Ecto neural progenitor cell (in vitro differentiated cells): ENCODE results near the gene TMEM98.
"Not testable (repeated sequence)": the region's sequence is repeated elsewhere in the genome, so short reads cannot be mapped to it uniquely, and the experiment has no call there.

Experiments used
- DNase-seq: peaks from one replicate; pipeline ENCODE4 v3.0.0-alpha.2; 2018; ENCODE audit warnings: low spot score

Gene TMEM98, protein sequence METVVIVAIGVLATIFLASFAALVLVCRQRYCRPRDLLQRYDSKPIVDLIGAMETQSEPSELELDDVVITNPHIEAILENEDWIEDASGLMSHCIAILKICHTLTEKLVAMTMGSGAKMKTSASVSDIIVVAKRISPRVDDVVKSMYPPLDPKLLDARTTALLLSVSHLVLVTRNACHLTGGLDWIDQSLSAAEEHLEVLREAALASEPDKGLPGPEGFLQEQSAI

DNA sequence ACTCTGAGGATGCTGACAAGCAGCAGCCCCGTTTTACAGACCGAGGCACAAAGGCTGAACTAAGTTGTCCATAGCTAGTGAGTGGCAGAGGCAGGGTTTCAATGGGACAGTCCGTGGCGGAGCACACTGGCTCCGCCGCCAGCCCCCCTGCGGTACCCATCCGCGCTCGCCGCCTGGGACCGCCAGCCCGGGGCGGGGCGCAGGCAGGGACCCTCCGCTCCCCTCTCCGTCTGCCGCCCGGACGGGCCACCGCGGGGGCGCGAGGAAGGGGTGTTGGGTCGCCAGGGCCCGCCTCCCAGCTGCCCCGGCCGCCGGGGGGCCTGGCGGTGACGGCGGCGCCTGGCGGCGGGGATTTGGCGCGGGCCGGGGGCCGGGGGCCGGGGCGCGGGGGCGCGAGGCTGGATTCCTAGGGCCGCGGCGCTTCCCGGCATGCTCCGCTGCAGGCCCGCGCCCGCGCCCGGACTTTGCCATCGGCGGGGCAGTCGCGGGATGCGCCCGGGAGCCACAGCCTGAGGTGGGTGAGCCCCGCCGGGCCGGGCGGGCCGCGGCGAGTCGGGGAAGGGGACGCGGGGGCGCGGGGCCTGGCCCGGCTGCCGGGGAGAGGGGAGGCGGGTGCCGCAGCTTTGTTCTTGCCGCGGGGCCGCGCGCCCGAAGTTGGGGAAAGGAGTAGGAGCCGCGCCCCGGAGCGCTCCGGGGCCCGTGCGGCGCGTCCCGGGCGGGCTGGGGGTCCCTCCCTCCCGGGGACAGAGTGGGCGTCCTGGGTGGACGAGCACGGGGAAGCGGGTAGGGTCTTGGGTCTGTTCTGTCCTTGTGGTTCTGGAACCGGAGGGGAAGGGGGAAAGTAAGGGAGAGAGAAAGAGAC, at the start of gene TMEM98:
TMEM98 (plus strand) TSS at position 430 of the 862 bp plus-strand sequence. CDS start 3,376 bp downstream, outside the sequence.
- DNase-seq = peak; percentile 84

DNA sequence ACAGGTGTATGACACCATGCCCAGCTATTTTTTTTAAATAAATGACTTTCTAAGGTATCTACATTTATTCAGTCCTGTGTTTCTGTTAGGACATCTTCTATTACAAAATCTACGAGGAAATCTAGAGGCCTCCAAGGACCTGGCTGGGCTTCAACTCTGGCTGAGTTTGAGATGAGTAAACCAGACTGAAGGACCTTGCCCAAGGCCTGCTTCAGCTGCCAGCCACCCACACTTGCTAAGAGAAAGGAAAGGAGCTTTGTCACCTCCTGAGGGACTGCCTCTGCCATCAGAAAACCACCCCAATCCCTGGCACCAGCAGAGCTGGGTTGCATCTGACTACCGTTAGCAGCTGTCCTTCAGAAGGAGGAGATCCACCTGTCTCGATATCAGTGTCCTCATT, 49.7 kb upstream of the TMEM98 start:
- no peak for DNase-seq

DNA sequence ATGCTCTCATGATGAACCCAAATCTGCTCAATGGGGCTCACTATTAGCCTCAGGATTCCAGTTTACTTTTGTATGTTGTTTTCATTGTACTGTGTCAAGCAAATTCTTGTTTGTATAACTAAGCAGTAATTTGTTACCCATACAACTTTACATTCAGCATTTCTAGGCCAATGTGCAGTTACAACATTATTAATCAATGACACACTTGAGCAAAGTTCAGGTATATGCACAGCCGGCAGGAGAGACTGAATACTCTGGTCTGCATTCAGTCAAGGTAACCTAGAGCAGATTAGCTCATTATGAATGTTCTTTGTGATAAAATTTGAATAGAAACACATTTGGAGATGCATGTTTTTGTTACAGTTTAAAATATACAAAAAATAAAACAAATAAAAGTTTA, 48.8 kb upstream of the TMEM98 start:
- DNase-seq = no peak

DNA sequence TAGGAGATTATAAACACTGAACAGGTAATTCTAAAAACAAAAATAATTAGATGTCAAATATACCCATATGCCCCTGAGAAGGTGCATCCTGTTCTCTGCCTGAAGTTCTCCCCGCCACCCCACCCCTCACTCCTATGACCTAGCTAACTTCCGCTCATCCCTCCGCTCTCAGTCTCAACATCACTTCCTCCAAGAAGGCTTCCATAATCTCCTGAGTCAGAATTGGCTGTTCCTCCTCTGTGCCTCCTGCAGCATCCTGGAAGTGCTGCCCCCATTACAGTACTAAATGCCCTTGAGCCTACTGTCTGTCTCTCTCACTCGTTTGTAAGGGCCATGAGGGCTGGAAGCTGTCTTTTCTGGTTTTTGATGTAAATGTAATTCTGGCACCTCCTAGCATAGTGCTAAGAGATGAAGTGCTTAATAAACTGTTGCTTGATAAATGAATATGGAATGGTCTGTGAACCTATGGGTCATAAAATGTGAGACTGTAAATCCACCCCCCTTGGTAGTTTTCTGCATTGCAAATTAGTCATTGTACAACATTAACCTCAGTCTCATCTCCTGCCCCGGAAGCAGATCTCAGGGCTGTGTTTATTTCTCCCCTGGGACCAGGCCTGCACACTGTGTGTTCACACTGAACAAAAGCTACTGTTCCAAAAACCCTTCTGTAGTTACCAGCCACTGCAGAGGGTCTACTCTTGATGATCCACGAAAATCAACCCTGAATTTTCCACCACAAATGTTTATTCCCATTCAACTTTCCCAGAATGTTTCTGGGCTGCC, 47.1 kb upstream of the TMEM98 start:
- no peak for DNase-seq

DNA sequence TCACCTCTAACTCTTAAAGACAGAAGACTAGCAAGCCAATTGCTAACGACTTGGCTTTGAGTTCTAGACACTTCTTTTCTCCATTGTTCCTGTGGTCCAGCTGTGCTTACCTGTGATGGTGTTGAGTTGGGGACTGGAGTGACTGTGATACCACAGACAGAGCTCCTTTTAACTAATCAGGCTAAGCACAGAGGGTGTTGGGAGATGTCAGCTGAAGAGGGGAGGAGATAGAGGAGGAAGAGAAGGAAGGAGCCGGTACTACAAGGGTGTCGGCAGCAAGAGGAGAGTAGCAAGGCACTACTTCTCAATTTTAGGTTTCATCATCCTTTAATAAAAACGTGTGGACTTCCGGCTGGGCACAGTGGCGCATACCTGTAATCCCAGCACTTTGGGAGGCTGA, 45.9 kb upstream of the TMEM98 start:
- no peak for DNase-seq

DNA sequence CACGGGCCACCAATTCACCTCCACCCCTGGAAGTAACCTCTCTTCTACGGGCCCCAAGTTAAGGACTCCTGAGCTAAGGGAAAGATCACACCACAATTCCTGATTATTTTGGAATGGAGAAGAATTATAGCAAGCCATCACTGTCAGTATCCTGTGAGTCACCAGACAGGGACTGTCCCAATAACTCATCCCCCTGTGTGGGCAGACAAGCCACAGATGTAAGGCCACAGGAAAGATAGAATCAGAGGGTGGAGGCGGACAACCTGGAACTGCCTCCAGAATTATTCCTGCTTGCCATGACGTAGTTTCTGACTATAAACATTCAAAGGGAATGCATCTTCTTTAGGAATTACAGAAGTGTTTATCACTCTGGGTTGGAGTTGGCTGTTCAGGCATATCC, 45.2 kb upstream of the TMEM98 start:
- no peak for DNase-seq

DNA sequence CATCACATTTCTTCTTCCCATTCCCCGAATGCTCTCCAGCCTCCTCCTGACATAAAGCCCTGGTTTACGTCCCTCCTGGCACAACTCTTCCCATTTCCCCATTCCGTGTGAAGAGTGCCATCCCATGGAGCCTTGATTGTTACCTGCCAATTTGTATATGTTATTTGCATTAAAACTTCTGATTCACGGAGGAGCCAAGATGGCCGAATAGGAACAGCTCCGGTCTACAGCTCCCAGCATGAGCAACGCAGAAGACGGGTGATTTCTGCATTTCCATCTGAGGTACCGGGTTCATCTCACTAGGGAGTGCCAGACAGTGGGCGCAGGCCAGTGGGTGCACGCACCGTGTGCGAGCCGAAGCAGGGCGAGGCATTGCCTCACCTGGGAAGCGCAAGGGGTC, 41.0 kb upstream of the TMEM98 start:
- not testable (repeated sequence) for DNase-seq

DNA sequence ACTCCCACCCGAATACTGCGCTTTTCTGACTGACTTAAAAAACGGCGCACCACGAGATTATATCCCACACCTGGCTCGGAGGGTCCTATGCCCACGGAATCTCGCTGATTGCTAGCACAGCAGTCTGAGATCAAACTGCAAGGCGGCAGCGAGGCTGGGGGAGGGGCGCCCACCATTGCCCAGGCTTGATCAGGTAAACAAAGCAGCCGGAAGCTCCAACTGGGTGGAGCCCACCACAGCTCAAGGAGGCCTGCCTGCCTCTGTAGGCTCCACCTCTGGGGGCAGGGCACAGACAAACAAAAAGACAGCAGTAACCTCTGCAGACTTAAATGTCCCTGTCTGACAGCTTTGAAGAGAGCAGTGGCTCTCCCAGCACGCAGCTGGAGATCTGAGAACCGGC, 40.5 kb upstream of the TMEM98 start:
- not testable (repeated sequence) for DNase-seq

DNA sequence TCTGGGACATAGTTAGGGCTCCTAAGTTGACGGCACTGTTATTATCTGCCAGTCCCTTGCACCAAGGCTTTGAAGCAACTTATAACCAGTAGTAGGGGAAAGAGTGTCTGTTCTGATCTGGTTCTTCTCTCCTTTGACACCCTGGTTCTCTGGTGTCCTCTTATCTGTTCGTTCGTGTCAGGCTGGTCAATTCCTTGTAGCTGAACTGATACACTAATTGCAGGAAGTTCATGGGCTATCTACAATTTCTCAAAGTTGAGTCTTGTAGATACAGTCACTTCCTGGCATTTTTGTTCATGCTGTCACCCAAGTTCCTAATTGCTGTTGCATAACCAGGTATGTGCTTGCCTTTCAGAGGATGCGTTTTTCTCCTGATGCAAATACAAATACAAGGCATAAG, 33.7 kb upstream of the TMEM98 start:
- peak; percentile 9 for DNase-seq

DNA sequence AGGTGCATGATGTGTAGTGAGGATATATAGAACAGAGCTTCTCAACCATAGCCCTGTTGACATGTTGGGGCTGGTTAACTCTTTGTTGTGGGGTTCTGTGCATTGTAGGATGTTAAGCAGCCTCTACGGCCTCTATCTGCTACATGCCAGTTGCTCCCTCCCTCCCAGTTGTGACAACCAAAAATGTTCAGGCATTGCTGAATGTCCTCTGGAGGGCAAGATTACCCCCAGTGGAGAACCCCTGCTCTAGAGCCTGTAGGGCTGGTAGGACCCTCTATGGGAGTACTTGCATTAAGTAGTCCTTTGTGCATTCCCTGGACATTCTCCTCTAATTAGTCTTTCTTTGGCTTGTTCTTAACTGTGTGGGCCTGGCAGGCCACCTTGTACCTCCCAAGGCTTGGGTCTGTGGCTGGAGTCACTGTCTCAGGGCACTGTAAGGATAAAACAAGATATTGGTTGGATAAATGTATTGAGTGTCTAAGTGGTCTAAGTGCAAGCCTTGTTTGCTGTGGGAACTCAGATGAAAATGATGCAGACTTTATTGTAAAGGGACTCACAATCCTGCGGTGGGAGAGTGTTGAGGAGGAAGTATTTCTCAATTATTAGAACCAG, 31.2 kb upstream of the TMEM98 start:
- peak; percentile 19 for DNase-seq

DNA sequence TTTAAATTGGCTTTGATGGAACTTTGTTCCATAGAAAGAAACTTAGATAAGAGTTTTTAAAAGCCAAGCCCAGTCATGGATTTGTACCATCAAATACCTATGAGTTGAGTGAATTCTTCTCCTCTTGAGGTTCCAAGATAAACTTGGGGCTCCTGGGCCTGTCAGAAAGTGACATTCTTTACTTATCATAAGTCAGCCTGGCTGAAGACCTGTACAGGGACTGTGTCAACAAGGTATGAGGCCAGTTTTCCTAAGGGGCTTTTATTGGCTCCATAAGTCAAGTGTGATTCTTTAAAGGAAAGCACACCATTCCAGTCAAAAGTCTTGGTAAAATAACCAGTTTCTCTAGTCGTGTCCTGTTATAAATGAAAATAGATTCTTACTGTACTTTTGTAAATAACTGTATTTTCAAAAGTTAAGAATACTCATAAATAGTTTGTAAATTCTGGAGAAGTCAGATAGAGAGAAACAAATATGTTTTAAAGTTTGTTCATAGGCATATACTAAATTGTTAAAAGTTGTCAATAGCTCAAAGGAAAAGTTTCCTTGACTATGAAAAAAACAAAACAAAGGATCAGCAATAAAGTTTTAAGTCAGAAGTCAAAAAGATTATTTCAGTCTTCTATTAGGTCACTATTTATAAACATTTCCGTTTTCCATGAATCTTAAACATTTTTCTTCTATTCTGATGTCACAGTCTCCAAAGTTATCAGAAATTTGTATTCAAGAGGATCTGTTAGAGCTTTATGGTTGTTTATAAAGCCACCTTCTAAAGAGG, 28.5 kb upstream of the TMEM98 start:
- DNase-seq = no peak

DNA sequence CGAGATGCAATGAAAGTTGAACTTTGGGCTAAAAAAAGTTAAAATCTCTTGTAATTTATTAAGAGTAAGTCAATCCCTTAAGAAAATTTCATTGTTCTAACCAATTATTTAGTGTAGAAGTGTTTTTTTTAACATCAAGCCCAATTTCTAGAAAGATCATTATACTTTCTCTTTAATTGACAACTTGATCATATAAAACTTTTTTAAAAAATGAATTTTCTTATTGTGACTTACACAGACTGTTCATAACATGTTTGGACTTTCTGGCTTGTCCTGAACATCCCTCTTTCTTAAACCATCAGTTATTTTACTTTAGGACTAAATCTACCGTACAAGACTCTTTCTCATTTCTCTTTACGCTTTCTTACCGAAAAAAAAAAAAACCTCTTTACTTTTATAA, 26.2 kb upstream of the TMEM98 start:
- DNase-seq = no peak

DNA sequence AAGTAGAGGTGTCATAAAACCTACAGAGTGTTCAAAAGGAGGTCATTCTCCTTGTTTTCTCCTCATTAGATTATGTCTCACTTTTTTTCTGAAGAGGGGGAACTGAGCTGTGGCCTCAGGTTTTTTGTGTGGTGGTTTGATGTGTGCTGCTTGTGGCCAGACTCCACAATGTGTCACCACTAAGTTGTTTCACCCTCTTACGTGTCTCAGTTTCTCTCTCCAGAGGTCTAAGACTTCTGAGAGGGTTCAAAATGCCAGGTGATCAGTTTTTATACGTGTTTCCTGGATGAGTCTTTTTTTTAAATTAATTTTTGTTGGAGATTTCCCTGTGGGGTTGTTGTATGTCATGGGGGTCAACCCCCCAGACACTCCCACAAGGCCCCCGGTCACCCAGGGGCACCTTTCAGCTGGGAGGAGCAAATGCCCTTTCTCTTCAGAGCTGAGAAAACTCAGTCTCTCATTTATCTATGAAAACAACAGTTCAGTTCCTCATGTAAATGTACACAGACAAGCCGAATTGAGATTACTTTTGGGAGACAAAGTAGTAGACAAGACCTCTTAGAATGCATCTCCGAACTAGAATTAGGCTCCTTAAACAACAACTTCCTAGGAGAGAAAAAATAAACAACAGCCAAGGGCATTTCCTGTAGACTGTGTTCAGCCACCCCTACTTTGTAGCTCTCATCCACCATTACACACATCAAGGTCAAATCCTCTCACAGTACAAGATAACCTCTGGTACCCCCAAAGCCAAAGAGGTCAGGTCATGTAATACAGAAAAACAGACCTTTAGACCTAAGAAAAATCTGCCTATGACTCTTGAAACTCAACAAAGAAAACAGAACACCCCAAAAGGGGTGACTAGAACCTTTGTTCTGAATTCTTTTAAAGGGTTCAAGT, 23.9 kb upstream of the TMEM98 start:
- peak; percentile 20 for DNase-seq

DNA sequence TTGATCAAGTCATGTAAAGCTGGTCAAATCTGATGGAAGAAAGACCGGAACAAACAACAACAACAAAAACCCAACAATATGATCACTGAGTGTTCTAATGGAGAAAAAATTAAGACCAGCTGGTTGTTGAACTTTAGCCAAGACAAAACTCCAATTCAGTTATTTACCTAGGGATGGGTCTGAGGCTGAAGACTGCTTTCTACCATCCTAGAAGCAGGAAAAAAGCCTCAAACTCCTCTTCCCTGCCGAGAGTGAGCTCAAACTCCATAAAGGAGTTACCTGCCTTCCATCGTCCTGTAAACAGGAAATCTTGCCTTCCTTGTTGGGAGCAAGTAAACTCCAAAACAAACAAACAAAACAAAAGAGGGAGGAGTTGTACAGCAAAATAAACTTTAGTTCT, 23.1 kb upstream of the TMEM98 start:
- DNase-seq = no peak

DNA sequence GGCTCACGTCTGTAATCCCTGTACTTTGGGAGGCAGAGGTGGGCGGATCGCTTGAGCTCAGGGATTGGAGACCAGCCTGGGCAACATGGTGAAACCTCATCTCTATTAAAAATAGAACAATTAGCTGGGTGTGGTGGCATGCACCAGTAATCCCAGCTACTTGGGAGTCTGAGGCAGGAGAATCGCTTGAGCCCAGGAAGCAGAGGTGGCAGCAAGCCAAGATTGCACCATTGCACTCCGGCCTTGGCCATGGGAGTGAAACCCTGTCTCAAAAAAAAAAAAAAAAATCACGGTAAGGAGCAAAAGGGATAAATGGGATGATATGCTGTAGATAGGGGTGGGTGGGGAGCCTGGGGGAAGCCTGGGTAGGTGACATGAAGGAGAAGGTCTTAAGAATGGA, 20.4 kb upstream of the TMEM98 start:
- DNase-seq = no peak

DNA sequence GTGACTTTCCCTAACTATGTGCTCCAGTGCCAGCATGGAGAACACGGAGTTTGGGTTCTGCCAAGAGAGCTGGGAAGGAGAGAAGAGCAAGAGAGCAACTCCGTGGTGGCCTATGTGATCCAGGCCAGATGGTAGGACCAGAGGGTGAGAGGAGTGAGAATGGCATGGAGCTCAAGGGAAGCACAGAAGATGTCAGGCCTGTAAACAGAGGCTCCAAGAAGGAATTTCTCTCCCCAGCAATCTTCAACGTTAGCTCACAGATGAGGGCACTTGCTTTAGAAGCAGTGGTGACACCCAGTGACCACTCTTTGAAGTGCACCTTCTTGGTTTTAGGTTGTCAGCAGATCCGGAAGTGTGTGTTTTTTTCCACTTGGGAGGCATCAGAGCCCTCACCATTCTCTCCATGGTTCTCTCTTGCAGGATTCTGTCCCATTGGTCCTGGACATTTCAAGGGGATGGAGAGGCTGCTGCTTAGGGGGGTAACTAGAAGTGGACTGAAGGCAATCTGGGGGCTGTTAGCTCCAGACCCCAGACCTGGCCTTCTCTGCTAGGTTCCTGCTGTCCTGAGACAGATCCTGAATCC, 18.1 kb upstream of the TMEM98 start:
- peak; percentile 79 for DNase-seq

DNA sequence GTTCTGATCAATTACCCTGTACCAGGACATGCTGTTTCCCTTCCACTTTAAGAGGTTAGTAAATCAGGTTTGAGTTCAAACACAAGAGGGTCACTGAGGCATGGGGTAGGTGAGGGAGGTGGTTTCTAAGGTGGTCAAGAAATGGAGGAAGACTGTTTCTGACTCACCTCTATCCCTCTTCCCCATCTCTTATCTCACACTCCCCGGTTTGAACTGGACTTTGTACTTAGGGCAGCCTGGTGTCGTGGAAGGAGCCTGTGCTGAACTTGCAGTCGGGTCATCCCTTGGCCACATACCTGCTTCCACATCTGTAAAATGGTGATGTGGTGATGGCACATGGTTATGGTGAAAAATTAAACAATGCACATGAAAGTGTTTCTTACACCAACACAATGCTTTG, 17.2 kb upstream of the TMEM98 start:
- DNase-seq = no peak

DNA sequence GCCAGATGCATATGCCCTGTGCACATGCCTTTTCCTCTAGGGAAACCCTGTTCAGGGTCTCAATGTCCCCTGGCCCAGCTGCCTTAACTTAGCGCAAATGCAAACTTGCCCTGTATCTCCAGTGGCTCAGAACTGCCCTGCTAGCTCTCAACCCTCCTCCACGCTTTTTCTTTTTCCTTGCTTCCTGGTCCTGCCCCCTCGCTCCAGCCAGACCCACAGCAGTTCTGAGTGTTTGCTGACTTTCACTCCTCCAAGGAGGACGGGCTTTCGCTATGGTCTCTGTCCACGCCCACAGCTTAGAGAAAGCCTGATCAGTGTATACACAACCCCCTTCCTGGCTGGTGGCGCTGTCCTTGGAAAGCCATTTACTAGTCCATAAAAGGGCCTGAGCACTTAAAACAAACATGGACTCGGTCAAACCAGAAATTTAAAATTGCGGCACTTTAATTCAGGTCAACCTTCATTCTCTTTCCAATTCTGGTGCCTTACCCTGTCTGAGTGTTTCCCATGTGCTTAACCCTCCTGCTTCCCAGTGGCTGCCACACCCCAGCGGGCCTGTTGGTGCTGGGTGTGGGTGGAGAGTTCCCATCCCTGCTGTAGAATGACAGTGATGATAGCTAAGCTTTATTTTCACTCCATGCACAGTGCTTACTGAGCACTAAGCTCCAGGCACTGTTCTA, 15.6 kb upstream of the TMEM98 start:
- peak; percentile 71 for DNase-seq

DNA sequence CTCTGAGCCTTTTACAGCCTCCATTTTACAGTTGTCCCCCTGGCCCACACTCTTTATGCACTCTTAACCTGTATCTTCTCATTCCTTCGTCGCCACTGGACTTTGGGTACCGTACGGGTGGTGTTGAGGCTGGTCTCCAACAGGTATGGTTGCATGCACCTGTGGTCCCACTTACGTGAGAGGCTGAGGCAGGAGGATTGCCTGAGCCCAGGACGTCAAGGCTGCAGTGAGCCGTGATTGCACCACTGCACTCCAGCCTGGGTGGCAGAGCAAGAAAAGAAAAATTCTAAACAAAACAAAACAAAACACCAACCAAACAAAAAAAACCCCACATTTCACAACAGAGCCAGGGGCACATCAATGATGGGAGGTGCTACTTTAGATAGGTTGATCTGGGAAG, 14.4 kb upstream of the TMEM98 start:
- peak; percentile 38 for DNase-seq

DNA sequence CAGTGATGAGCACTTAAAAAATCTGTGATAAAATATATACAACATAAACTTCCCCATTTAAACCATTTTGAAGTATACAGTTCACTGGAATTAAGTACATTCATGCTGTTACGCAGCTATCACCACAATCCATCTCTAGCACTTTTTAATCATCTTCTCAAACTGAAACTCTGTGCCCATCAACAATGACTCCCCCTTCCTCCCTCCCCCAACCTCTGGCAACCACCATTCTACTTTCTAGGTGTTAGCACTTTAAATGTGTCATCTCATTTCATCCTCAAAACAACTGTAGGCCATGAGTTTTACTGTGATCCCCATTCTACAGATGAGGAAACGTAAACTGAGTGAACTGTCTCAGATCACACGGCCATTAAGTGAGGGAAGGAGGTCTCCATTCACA, 13.8 kb upstream of the TMEM98 start:
- DNase-seq = no peak
